Adrenal gland (tissue), 12 donors: Measurements from ENCODE around the gene SOX18. TPM values are rescaled to one million over a fixed set of nuclear protein-coding genes. Genes with fewer than 3 reads are reported as not detected.
A peak's percentile ranks its signal among the peaks of the same experiment; 100 is the strongest.

Source experiments
- DNase-seq, 7 donors: peaks; one replicate each; pipeline ENCODE4 v3.0.0-alpha.2; 2019 to 2020
- H3K27ac ChIP-seq, 5 donors: fragments of 200-600 bp; sonication (generic) in 4 of 5; 1 replicate in 3 of 5; 2 replicates in 2 of 5; pipeline versions ENCODE4 v1.5.1 to v1.8.0; 2016 to 2020; ENCODE audit warnings: mild to moderate bottlenecking in 1 of 5
- H3K27me3 ChIP-seq: fragments of 200-600 bp; 2 replicates; pipeline ENCODE4 v1.8.0; 2021
- H3K36me3 ChIP-seq, 2 donors: fragments of 200-600 bp; replicated peaks in 1 of 2; 1 replicate in 1 of 2; 2 replicates in 1 of 2; pipeline versions ENCODE4 v1.5.1 to v1.8.0; 2018 to 2022
- H3K4me1 ChIP-seq, 2 donors: fragments of 200-600 bp; replicated peaks in 1 of 2; 1 replicate in 1 of 2; 2 replicates in 1 of 2; pipeline versions ENCODE4 v1.5.1 to v1.8.0; 2018 to 2021
- H3K4me3 ChIP-seq, 4 donors: fragments of 200-600 bp; sonication (generic) in 3 of 4; one replicate each; pipeline ENCODE4 v1.5.1; 2016 to 2018
- H3K9me3 ChIP-seq, 3 donors: fragments of 200-600 bp; sonication (generic) in 1 of 3; replicated peaks in 1 of 3; 1 replicate in 2 of 3; 2 replicates in 1 of 3; pipeline versions ENCODE4 v1.5.1 to v1.8.0; 2016 to 2021
- CTCF ChIP-seq, 6 experiments: fragments of 450-650 bp in 4 of 6; fragments of 200-600 bp in 2 of 6; sonication (generic) in 1 of 6; IDR thresholded peaks; 1 replicate in 5 of 6; 2 replicates in 1 of 6; pipeline versions ENCODE4 v1.5.1 to v1.8.0; 2016 to 2021; ENCODE audit warnings: antibody characterized with exemption in 6 of 6, mild to moderate bottlenecking in 2 of 6, moderate library complexity in 1 of 6
- POLR2A ChIP-seq, 2 donors: fragments of 450-650 bp; IDR thresholded peaks; one replicate each; pipeline ENCODE4 v1.6.1; 2017; ENCODE audit warnings: antibody characterized with exemption in 2 of 2, mild to moderate bottlenecking in 2 of 2, moderate library complexity in 1 of 2
- WGBS, 4 donors: extraction: QIAGEN DNeasy Blood & Tissue Kit in 2 of 4; methylation state at CpG; one replicate each; pipeline versions ENCODE4 v1.1.5 to v1.1.7; 2013 to 2017; 5-methylcytosine and 5-hydroxymethylcytosine counted together
- intact Hi-C, 2 donors: fragments of 100-400 bp; cut with DNase I; formaldehyde crosslinking; loops; one replicate each; pipeline versions ENCODE4 v1.14.1 to v1.15.0; 2022 to 2023
- polyA plus RNA-seq, 3 donors: library from polyadenylated mRNA; stranded (reverse); fragments of 200-250 nt in 2 of 3; fragments of 350-450 nt in 1 of 3; fragmentation: Illumina TruSeq in 1 of 3; extraction: RNeasy Lipid Tissue Mini Kit (QIAGEN cat#74804) in 1 of 3; gene quantifications; one replicate each; pipeline ENCODE4 v1.2.3, GENCODE V29; 2013 to 2014
- total RNA-seq, 9 donors: library from RNA; depleted of rRNA in 4 of 9; stranded (reverse); fragments of >200 nt in 4 of 9; fragments of 120-200 nt in 1 of 9; fragmentation: NEBNext Ultra II Directional in 1 of 9; extraction: Animal tissue kit (Norgen Biotek cat#: 25700) in 1 of 9; gene quantifications; one replicate each; pipeline versions ENCODE4 v1.1.0 to v1.2.4, GENCODE V29; 2013 to 2023
- donor health status: healthy with polysubstance abuse.
- donor health status: Bipolar disorder and iron deficiency.
- donor health status: DM: yes; HTN: yes; CAD: no.
- donor health status: DM: no; HTN: no; CAD: no.
- donor health status: DM: no; HTN: no; CAD: no.
- donor health status: DM: yes; HTN: yes; CAD: no.

The SOX18 gene
- total and polyA plus RNA-seq, 12 donors, result 0.59 to 51.0 (median 23.3) TPM

- Histone ChIP-seq H3K4me3 (no peak overlapping the region), H3K27ac (peak overlapping the region in 3 of 5 donors; percentile 11 to 72 (median 41)), H3K36me3 (no peaks in the 10 kb centered on the region), H3K9me3 (no peaks in the 10 kb centered on the region), H3K4me1 (no peaks in the 10 kb centered on the region), H3K27me3 (peaks cover 24% of the 10 kb centered on the region)
- peak in 5 of 7 donors; percentile 51 to 71 (median 63) for DNase-seq
- TF ChIP-seq CTCF (IDR thresholded peaks at IDR 0.05) (peak in 1 of 6 experiments; percentile 4), POLR2A (IDR thresholded peaks at IDR 0.05) (no peak)
- WGBS, 4 donors, result 37 to 55% (median 41%) methylated on average over 7 to 22 of the region's 22 CpGs
- intact Hi-C loops, result no loop called here
Observed at GRCh38 chr20:64055893-64056638, 6.6 kb upstream of the SOX18 start.

DNA sequence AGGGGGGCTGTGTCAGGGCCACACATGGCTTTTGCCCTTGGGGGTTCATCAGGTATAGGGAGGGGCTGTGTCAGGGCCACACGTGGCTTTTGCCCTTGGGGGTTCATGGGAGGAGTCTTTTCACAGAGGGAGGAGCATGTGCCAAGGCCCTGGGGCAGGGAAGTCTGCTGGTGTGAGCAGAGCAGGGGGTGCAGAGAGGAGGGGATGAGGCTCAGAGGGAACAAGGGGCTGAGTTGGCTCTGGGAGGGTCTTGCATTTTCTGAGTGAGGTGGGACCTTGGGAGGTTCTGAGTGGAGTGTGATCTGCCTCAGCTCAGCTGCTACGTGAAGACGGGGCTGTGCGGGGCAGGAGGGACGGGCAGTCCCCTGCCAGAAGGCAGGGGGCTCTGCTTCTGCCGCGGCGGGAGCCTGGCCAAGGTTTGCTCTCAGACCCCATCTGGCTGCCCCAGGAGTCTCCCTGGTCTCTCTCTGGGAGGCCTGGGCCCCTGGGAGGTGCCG lies 6.0 kb upstream of the SOX18 start:
- intact Hi-C loops, result no loop called here
- peak overlapping the region in 3 of 5 donors; percentile 11 to 72 (median 41) for H3K27ac ChIP-seq
- no peaks in the 10 kb centered on the region for H3K4me1 ChIP-seq
- peaks cover 31% of the 10 kb centered on the region for H3K27me3 ChIP-seq
- H3K4me3 ChIP-seq, result no peak overlapping the region
- DNase-seq, result no peak
- no peaks in the 10 kb centered on the region for H3K9me3 ChIP-seq
- TF ChIP-seq POLR2A (IDR thresholded peaks at IDR 0.05), result no peak
- no peak for TF ChIP-seq CTCF (IDR thresholded peaks at IDR 0.05)
- WGBS, 4 donors, result 34 to 62% (median 55%) methylated on average over 2 to 9 of the region's 9 CpGs
- H3K36me3 ChIP-seq, result no peaks in the 10 kb centered on the region

DNA sequence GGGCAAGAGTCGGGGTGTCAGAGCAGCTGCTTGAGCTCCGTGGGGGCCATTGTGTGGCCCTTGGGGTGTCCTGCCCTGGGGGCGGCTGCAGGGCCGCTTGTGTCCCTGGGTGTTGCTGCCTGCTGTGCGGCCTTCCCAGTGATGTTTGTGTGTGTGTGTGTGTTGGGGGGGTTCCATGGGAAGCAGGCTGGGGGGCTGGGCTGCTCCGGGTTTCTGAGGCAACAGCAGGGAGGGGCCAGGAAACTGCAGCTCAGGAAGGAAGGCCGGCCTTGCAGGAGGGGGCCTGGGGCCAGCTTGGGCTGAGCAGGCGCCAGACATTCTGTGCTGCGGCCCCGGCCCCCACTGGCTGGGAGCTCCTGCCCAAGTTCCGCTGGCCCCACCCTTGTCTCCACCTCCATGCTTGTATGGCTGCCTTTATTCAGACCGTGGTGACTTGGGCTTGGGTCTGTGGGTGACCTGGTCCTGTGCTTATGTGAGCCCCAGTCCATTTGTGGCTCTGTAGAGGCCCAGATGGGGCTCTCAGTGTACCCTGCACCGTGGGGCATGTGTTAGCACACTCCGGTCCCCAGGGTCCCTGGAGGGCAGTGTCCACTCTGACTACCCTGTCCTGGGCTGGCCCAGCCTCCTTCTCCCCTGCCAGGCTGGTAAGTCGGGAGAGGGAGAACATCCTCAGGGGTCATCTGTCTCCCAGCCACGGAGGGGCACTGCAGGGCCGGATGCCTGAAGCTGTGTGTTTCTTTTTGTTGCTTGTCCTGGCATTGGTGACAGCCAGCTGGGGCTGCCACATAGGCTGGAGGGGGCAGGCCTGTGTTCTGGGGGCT lies 4.6 kb upstream of the SOX18 start:
- WGBS, 4 donors, result 29 to 48% (median 37%) methylated on average over 4 to 17 of the region's 17 CpGs
- intact Hi-C loops, result no loop called here
- Histone ChIP-seq H3K36me3 (no peaks in the 10 kb centered on the region), H3K27ac (peak overlapping the region in 2 of 5 donors; percentile 16 to 80), H3K27me3 (peaks cover 41% of the 10 kb centered on the region), H3K9me3 (no peaks in the 10 kb centered on the region), H3K4me3 (no peak overlapping the region), H3K4me1 (no peaks in the 10 kb centered on the region)
- peak in 2 of 6 experiments; percentile 5 to 8 for TF ChIP-seq CTCF (IDR thresholded peaks at IDR 0.05)
- peak in 1 of 2 donors; percentile 26 for TF ChIP-seq POLR2A (IDR thresholded peaks at IDR 0.05)
- peak in 5 of 7 donors; percentile 33 to 79 (median 66) for DNase-seq
